ENCODE data around the gene QTRT2.

The QTRT2 gene

GRCh38 chr3:114127517-114127916, 71.0 kb downstream of the QTRT2 start:
- DNase-seq = no peak

- DNase-seq = no peak
Measured at GRCh38 chr3:114128231-114128630, 71.7 kb downstream of the QTRT2 start.

- DNase-seq = no peak
Measured at GRCh38 chr3:114128826-114129225, 72.3 kb downstream of the QTRT2 start.

- no peak for DNase-seq
Measured at GRCh38 chr3:114132500-114132899, 76.0 kb downstream of the QTRT2 start.

- DNase-seq = no peak
Measured at GRCh38 chr3:114133947-114134346, 77.4 kb downstream of the QTRT2 start.
